Measurements from ENCODE around the gene IL1RAP.

IL1RAP gene

GRCh38 chr3:190577225-190577624 is 63.3 kb downstream of the IL1RAP start:
- DNase-seq (ENCODE audit: low read depth): no peak

- DNase-seq (ENCODE audit: low read depth): no peak
These were observed 65.7 kb downstream of the IL1RAP start for GRCh38 chr3:190579514-190580137.

- no peak for DNase-seq (ENCODE audit: low read depth)
These were observed 66.5 kb downstream of the IL1RAP start for GRCh38 chr3:190580417-190580816.

GRCh38 chr3:190581041-190581541 is 67.2 kb downstream of the IL1RAP start:
- DNase-seq (ENCODE audit: low read depth): peak; percentile 28

- no peak for DNase-seq (ENCODE audit: low read depth)
These were observed 68.8 kb downstream of the IL1RAP start for GRCh38 chr3:190582667-190583066.

GRCh38 chr3:190585805-190586630 is 72.1 kb downstream of the IL1RAP start:
- DNase-seq (ENCODE audit: low read depth): peak; percentile 98

GRCh38 chr3:190586631-190587011 is 72.7 kb downstream of the IL1RAP start:
- peak; percentile 86 for DNase-seq (ENCODE audit: low read depth)

- DNase-seq (ENCODE audit: low read depth): no peak
These were observed 74.7 kb downstream of the IL1RAP start for GRCh38 chr3:190588570-190588969.

- DNase-seq (ENCODE audit: low read depth): no peak
These were observed 75.4 kb downstream of the IL1RAP start for GRCh38 chr3:190589326-190589725.

GRCh38 chr3:190591080-190591479 is 77.2 kb downstream of the IL1RAP start:
- DNase-seq (ENCODE audit: low read depth): no peak

GRCh38 chr3:190593075-190593474 is 79.2 kb downstream of the IL1RAP start:
- DNase-seq (ENCODE audit: low read depth): no peak

- no peak for DNase-seq (ENCODE audit: low read depth)
These were observed 80.3 kb downstream of the IL1RAP start for GRCh38 chr3:190594171-190594570.

- DNase-seq (ENCODE audit: low read depth): no peak
These were observed 81.4 kb downstream of the IL1RAP start for GRCh38 chr3:190595179-190595795.

GRCh38 chr3:190595807-190596206 is 81.9 kb downstream of the IL1RAP start:
- no peak for DNase-seq (ENCODE audit: low read depth)

- DNase-seq (ENCODE audit: low read depth): no peak
These were observed 82.7 kb downstream of the IL1RAP start for GRCh38 chr3:190596349-190597285.

- DNase-seq (ENCODE audit: low read depth): no peak
These were observed 83.4 kb downstream of the IL1RAP start for GRCh38 chr3:190597291-190597690.

GRCh38 chr3:190601622-190602021 is 87.7 kb downstream of the IL1RAP start:
- DNase-seq (ENCODE audit: low read depth): no peak

GRCh38 chr3:190605385-190605784 is 91.5 kb downstream of the IL1RAP start:
- no peak for DNase-seq (ENCODE audit: low read depth)

GRCh38 chr3:190606596-190606995 is 92.7 kb downstream of the IL1RAP start:
- no peak for DNase-seq (ENCODE audit: low read depth)

GRCh38 chr3:190607021-190607420 is 93.1 kb downstream of the IL1RAP start:
- DNase-seq (ENCODE audit: low read depth): no peak

GRCh38 chr3:190608850-190609589 is 95.1 kb downstream of the IL1RAP start:
- DNase-seq (ENCODE audit: low read depth): no peak

All from ELR (cell line).